HepG2 (cell line): ENCODE results near the gene AKR1C2. TPM values are rescaled to one million over a fixed set of nuclear protein-coding genes. Genes with fewer than 3 reads are reported as not detected.

Experiments used
- ATAC-seq: fragments of 200-7000 bp; cut with Tn5 transposase; 3 replicates; pipeline ENCODE4 v1.9.1; 2020; ENCODE audit warnings: mild to moderate bottlenecking, moderate library complexity
- BruUV-seq: library from RNA; stranded (reverse); fragments of 400-500 nt; replicated peaks from 2 replicates; lab custom pipeline; 2021; lab: Mats Ljungman, UMichigan
- CTCF ChIA-PET: fragments of 300-600 bp; formaldehyde crosslinking; extraction: SDS; loops from one replicate; lab custom pipeline; 2021; ENCODE audit warnings: low total read pairs, inconsistent platforms, low intra/inter-chr PET ratio; lab: Yijun Ruan, JAX
- POLR2A ChIA-PET: fragments of 350-600 bp; sonication (Branson Sonifier 250); formaldehyde crosslinking; loops from one replicate; lab custom pipeline; 2020; ENCODE audit warnings: antibody characterized with exemption, inconsistent platforms; lab: Yijun Ruan, JAX
- DNase-seq: peaks from one replicate; pipeline ENCODE4 v3.0.0-alpha.2; 2015; ENCODE audit warnings: low spot score
- FAIRE-seq: peaks from 3 replicates; lab custom pipeline; 2011; peaks lifted over from hg19 to GRCh38; lab: Jason Lieb, UNC
- H2AFZ ChIP-seq: one replicate; pipeline ENCODE4 v1.6.1; 2011; ENCODE audit warnings: low read length, inconsistent platforms
- H3K27ac ChIP-seq: fragments of 300-600 bp; 3 replicates; pipeline ENCODE4 v1.8.0; 2011; ENCODE audit warnings: mixed run types, mild to moderate bottlenecking, mixed read lengths, low read length, inconsistent platforms; ENCODE audit not compliant: insufficient read depth; ENCODE audit errors: extremely low read length
- H3K27me3 ChIP-seq, 2 experiments: fragments of 200-600 bp in 1 of 2; 2 replicates in 1 of 2; 3 replicates in 1 of 2; pipeline versions ENCODE4 v1.6.0 to v1.8.0; 2011; ENCODE audit warnings: low read length in 2 of 2, mild to moderate bottlenecking in 2 of 2, moderate library complexity in 2 of 2, inconsistent platforms in 1 of 2; ENCODE audit not compliant: insufficient read depth in 2 of 2, control insufficient read depth in 1 of 2
- H3K36me3 ChIP-seq, 2 experiments: fragments of 200-600 bp in 1 of 2; replicated peaks in 1 of 2; 2 replicates in 1 of 2; 3 replicates in 1 of 2; pipeline versions ENCODE4 v1.5.1 to v1.8.0; 2011; ENCODE audit warnings: low read length in 2 of 2, inconsistent platforms in 1 of 2; ENCODE audit not compliant: insufficient read depth in 2 of 2, control insufficient read depth in 1 of 2
- H3K4me1 ChIP-seq: 2 replicates; pipeline ENCODE4 v1.5.1; 2012; ENCODE audit warnings: low read length, inconsistent platforms; ENCODE audit not compliant: insufficient read depth
- H3K4me2 ChIP-seq: 2 replicates; pipeline ENCODE4 v1.6.0; 2011; ENCODE audit warnings: low read depth, low read length, inconsistent platforms
- H3K4me3 ChIP-seq, 3 experiments: fragments of 200-600 bp in 1 of 3; sonication (generic), shearing (Covaris generic) in 1 of 3; replicated peaks in 1 of 3; 2 replicates each; pipeline ENCODE4 v1.5.1; 2011 to 2016; ENCODE audit warnings: low read length in 3 of 3, inconsistent platforms in 2 of 3, low read depth in 2 of 3, mild to moderate bottlenecking in 2 of 3, control low read depth in 1 of 3, mixed read lengths in 1 of 3; ENCODE audit not compliant: insufficient read depth in 1 of 3
- H3K79me2 ChIP-seq: one replicate; pipeline ENCODE4 v1.6.1; 2011; ENCODE audit warnings: low read length, inconsistent platforms; ENCODE audit not compliant: insufficient read depth
- H3K9ac ChIP-seq: 2 replicates; pipeline ENCODE4 v1.6.0; 2011; ENCODE audit warnings: mild to moderate bottlenecking, low read depth, low read length, inconsistent platforms; ENCODE audit not compliant: insufficient read depth
- H3K9me3 ChIP-seq: 2 replicates; pipeline ENCODE4 v1.5.1; 2012; ENCODE audit warnings: mild to moderate bottlenecking, low read length
- H4K20me1 ChIP-seq: 2 replicates; pipeline ENCODE4 v1.6.0; 2011; ENCODE audit warnings: inconsistent platforms, mild to moderate bottlenecking, low read length, moderate library complexity; ENCODE audit not compliant: insufficient read depth
- ELF3 ChIP-seq: IDR thresholded peaks from 2 replicates; pipeline ENCODE4 v1.6.1; 2016; ENCODE audit warnings: missing genetic modification reagents, missing compliant biosample characterization
- HES4 ChIP-seq: sonication (generic); formaldehyde crosslinking; IDR thresholded peaks from 2 replicates; pipeline ENCODE4 v1.9.0; 2021; ENCODE audit warnings: mild to moderate bottlenecking, missing genetic modification reagents, borderline replicate concordance
- MLLT10 ChIP-seq: sonication (generic); formaldehyde crosslinking; IDR thresholded peaks from 2 replicates; pipeline ENCODE4 v1.4.0; 2020; ENCODE audit warnings: missing genetic modification reagents
- NR2F1 ChIP-seq, 2 experiments: fragments of 450-650 bp in 1 of 2; formaldehyde crosslinking in 1 of 2; IDR thresholded peaks; 2 replicates each; pipeline versions ENCODE4 v1.5.0 to v1.6.1; 2016 to 2020; ENCODE audit warnings: mild to moderate bottlenecking in 1 of 2, missing compliant biosample characterization in 1 of 2, missing genetic modification reagents in 1 of 2, moderate library complexity in 1 of 2
- POLR2G ChIP-seq: fragments of 200-400 bp; formaldehyde crosslinking; IDR thresholded peaks from 2 replicates; pipeline ENCODE4 v1.6.1; 2018; ENCODE audit warnings: mild to moderate bottlenecking, low read depth, low read length, moderate library complexity
- RCOR2 ChIP-seq: IDR thresholded peaks from 2 replicates; pipeline ENCODE4 v1.6.1; 2016; ENCODE audit warnings: missing biosample characterization, missing genetic modification reagents
- SKI ChIP-seq: fragments of 450-650 bp; IDR thresholded peaks from one replicate; pipeline ENCODE4 v1.6.1; 2018; ENCODE audit warnings: mild to moderate bottlenecking; ENCODE audit not compliant: partially characterized antibody
- TGIF2 ChIP-seq: IDR thresholded peaks from 2 replicates; pipeline ENCODE4 v1.6.1; 2016; ENCODE audit warnings: control low read depth, missing compliant biosample characterization
- THRA ChIP-seq: sonication (generic); formaldehyde crosslinking; IDR thresholded peaks from 2 replicates; pipeline ENCODE4 v1.4.0; 2020; ENCODE audit warnings: missing genetic modification reagents, borderline replicate concordance
- ZFP36L2 ChIP-seq: sonication (generic); formaldehyde crosslinking; IDR thresholded peaks from 2 replicates; pipeline ENCODE4 v1.4.0; 2020; ENCODE audit warnings: missing genetic modification reagents
- ZGPAT ChIP-seq: IDR thresholded peaks from 2 replicates; pipeline ENCODE4 v1.6.1; 2016; ENCODE audit warnings: mild to moderate bottlenecking
- ZNF17 ChIP-seq: sonication (generic); formaldehyde crosslinking; IDR thresholded peaks from 2 replicates; pipeline ENCODE4 v1.5.0; 2020; ENCODE audit warnings: mild to moderate bottlenecking, missing genetic modification reagents
- ZNF607 ChIP-seq: sonication (generic); formaldehyde crosslinking; IDR thresholded peaks from 2 replicates; pipeline ENCODE4 v1.5.1; 2020; ENCODE audit warnings: missing genetic modification reagents, mild to moderate bottlenecking, borderline replicate concordance
- ZNF7 ChIP-seq: IDR thresholded peaks from 2 replicates; pipeline ENCODE4 v1.6.1; 2016; ENCODE audit warnings: missing biosample characterization, missing genetic modification reagents
- ZNF720 ChIP-seq: sonication (generic); formaldehyde crosslinking; IDR thresholded peaks from 2 replicates; pipeline ENCODE4 v1.4.0; 2020; ENCODE audit warnings: missing genetic modification reagents
- ZSCAN5A ChIP-seq: sonication (generic); formaldehyde crosslinking; IDR thresholded peaks from 2 replicates; pipeline ENCODE4 v1.8.0; 2022; ENCODE audit warnings: mild to moderate bottlenecking, missing genetic modification reagents, borderline replicate concordance
- WGBS: methylation state at CpG from one replicate; pipeline ENCODE4 v1.1.6; 2017; ENCODE audit warnings: low lambda C conversion rate; 5-methylcytosine and 5-hydroxymethylcytosine counted together
- in situ Hi-C: cut with HindIII; loops from 2 replicates; pipeline ENCODE4 v1.10.0; 2017; ENCODE audit warnings: low pct_unique_long_range_greater_than_20kb; ENCODE audit not compliant: extremely low pct_ligation_motif_present
- intact Hi-C: fragments of 100-400 bp; cut with micrococcal nuclease; formaldehyde crosslinking; loops from one replicate; pipeline ENCODE4 v1.10.0; 2022; ENCODE audit not compliant: unreplicated experiment
- polyA plus RNA-seq, 8 experiments: library from polyadenylated mRNA; depleted of rRNA in 3 of 8; stranded (reverse) in 7 of 8; unstranded in 1 of 8; fragments of >200 nt; fragmentation: Illumina TruSeq in 4 of 8; extraction: Trizol in 4 of 8; gene quantifications; 2 replicates each; pipeline versions ENCODE4 v1.2.1 to v1.2.3, GENCODE V29; 2011 to 2016; ENCODE audit warnings: low read depth in 4 of 8, missing spikeins in 1 of 8, mixed read lengths in 1 of 8; ENCODE audit not compliant: insufficient read depth in 1 of 8
- total RNA-seq, 5 experiments: library from RNA; depleted of rRNA; stranded (reverse); fragments of >200 nt; fragmentation: Illumina TruSeq; extraction: Trizol; gene quantifications; 2 replicates each; pipeline ENCODE4 v1.2.3, GENCODE V29; 2016; ENCODE audit warnings: low read depth in 1 of 5
- TF ChIP-seq, protein P1 (sequence below): sonication (generic); formaldehyde crosslinking; IDR thresholded peaks from 2 replicates; pipeline ENCODE4 v1.4.0; 2020; ENCODE audit warnings: missing genetic modification reagents
- TF ChIP-seq, protein P2 (sequence below): IDR thresholded peaks from 2 replicates; pipeline ENCODE4 v1.6.1; 2018; ENCODE audit warnings: missing genetic modification reagents

The AKR1C2 gene
- total and polyA plus RNA-seq, 2 of the 13 experiments (the other 11 are each of a cell fraction or from before 2014, with no cell fraction given): 140 to 900 TPM

- intact Hi-C loops: no loop called here
- Histone ChIP-seq H3K9ac (peak overlapping the region; percentile 53), H3K27ac (peak overlapping the region; percentile 71)
- 0 out of 2 replicates have a peak, but pooled peaks have one; percentile 42 for TF ChIP-seq TGIF2 (CRISPR knock-in tag)
- peak; percentile 91 for TF ChIP-seq ZNF7 (CRISPR knock-in tag)
- TF ChIP-seq ZNF720 (CRISPR knock-in tag): no peak
- TF ChIP-seq THRA (CRISPR knock-in tag): peak; percentile 40; the same call in 1 of the 2 replicates
- no peak for TF ChIP-seq HES4 (CRISPR knock-in tag)
- TF ChIP-seq ZGPAT (CRISPR knock-in tag): 0 out of 2 replicates have a peak, but pooled peaks have one; percentile 25
- TF ChIP-seq NR2F1 (CRISPR knock-in tag; IDR thresholded peaks at IDR 0.05): no peak
- TF ChIP-seq MLLT10: no peak
- TF ChIP-seq ZFP36L2 (CRISPR knock-in tag): no peak
- TF ChIP-seq ZNF607: no peak
- peak; percentile 66; the same call in 1 of the 2 replicates for TF ChIP-seq RCOR2
- TF ChIP-seq ZSCAN5A (CRISPR knock-in tag): no peak
- TF ChIP-seq ELF3 (CRISPR knock-in tag): peak; percentile 75
- TF ChIP-seq POLR2G: no peak
- TF ChIP-seq SKI: peak; percentile 26
- TF ChIP-seq, protein P1, sequence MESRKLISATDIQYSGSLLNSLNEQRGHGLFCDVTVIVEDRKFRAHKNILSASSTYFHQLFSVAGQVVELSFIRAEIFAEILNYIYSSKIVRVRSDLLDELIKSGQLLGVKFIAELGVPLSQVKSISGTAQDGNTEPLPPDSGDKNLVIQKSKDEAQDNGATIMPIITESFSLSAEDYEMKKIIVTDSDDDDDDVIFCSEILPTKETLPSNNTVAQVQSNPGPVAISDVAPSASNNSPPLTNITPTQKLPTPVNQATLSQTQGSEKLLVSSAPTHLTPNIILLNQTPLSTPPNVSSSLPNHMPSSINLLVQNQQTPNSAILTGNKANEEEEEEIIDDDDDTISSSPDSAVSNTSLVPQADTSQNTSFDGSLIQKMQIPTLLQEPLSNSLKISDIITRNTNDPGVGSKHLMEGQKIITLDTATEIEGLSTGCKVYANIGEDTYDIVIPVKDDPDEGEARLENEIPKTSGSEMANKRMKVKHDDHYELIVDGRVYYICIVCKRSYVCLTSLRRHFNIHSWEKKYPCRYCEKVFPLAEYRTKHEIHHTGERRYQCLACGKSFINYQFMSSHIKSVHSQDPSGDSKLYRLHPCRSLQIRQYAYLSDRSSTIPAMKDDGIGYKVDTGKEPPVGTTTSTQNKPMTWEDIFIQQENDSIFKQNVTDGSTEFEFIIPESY: peak; percentile 84
- TF ChIP-seq, protein P2, sequence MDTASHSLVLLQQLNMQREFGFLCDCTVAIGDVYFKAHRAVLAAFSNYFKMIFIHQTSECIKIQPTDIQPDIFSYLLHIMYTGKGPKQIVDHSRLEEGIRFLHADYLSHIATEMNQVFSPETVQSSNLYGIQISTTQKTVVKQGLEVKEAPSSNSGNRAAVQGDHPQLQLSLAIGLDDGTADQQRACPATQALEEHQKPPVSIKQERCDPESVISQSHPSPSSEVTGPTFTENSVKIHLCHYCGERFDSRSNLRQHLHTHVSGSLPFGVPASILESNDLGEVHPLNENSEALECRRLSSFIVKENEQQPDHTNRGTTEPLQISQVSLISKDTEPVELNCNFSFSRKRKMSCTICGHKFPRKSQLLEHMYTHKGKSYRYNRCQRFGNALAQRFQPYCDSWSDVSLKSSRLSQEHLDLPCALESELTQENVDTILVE (CRISPR knock-in tag): 0 out of 2 replicates have a peak, but pooled peaks have one; percentile 57
- TF ChIP-seq ZNF17 (CRISPR knock-in tag): no peak
These were observed 37.9 kb upstream of the AKR1C2 start for GRCh38 chr10:5041471-5042023.

More at GRCh38 chr10:5041471-5042023, 37.9 kb upstream of the AKR1C2 start:
- BruUV-seq: no TSS peak
- in situ Hi-C loops: no loop called here
- DNase-seq: peak; percentile 74
- Histone ChIP-seq H3K36me3 (no peaks in the 10 kb centered on the region), H3K4me3 (no peak overlapping the region; a peak in 1 of 6 replicates), H3K27me3 (no peaks in the 10 kb centered on the region), H4K20me1 (no peaks in the 10 kb centered on the region), H3K79me2 (no peaks in the 10 kb centered on the region), H3K4me2 (peak overlapping the region; percentile 33), H3K9me3 (peaks cover 28% of the 10 kb centered on the region), H3K4me1 (peaks cover 36% of the 10 kb centered on the region), H2AFZ (no peak overlapping the region)
- peak; percentile 97 for ATAC-seq
- WGBS: 40% methylated on average over 9 of the region's 9 CpGs
- ChIA-PET CTCF (no interaction called here), POLR2A (interaction anchor here (0.7 to 1.1 kb wide), 2 partner anchors 29 kb away, joined by 3 to 4 read pairs; no protein-coding TSS in a partner anchor)
- FAIRE-seq: peak; percentile 61
